ENCODE results near the gene HOXD9. TPM values are rescaled to one million over a fixed set of nuclear protein-coding genes. Genes with fewer than 3 reads are reported as not detected.

HOXD9 gene
- total RNA-seq, 4 donors from 2014 or later: 2.7 to 13.3 (median 7.5) TPM

DNA sequence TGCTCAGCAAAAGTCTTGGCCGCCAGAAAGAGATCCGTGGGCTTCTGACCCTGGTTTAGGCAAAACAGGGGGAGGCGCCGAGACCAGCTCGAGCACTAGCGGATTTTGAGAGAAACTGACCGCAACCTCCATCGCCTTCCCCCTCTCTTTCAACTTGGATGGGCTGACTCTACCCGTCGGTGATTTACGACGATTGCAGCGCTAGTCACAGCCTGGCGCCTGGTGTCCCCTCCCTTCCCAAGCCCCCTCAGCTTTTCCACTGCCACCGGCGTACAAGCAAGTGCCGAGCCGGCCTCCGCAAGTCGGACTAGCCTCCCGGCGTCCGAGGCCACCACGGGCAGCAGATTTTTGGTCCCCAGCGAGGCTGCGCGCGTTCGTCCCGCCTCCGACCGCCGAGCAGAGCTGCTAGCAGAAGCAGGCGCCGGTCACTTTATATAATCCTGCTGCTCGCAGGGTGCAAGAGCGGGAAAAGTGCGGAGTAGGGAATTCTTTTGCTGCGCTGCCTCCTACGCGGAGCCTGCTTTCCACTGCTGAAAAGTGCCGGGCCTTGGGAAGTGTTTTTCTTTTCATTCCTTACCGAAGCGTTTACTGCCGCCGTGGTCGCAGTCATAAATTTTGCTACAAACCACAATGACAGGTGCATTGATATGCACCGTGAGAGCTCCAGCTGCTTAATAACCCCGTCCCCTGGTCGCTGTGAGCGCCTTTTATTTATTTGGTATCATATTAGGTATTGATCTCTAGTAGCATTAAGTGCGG lies 42.3 kb downstream of the HOXD9 start:
- DNase-seq: no peak
- intact Hi-C loops (cut with DNase I; ENCODE audit: low total_unique reads): no loop called here
- Histone ChIP-seq H3K27ac (no peak overlapping the region), H3K36me3 (no peaks in the 10 kb centered on the region), H3K27me3 (peaks cover 67% of the 10 kb centered on the region), H3K4me3 (peak overlapping the region in 1 of 4 donors; percentile 24), H3K9me3 (no peaks in the 10 kb centered on the region), H3K4me1 (peaks cover 0 to 25% (median 10%) of the 10 kb centered on the region in 4 donors)
- in situ Hi-C loops (cut with MboI; ENCODE audit: low pct_ligation_motif_present in 1 of 4, low pct_unique_long_range_greater_than_20kb in 1 of 4, low sequenced_read_pairs in 3 of 4): no loop called here
- 53 to 60% methylated on average over 13 to 52 of the region's 52 CpGs for WGBS, 2 donors (ENCODE audit: low coverage in 1 of 2)
- TF ChIP-seq POLR2A (IDR thresholded peaks at IDR 0.05) (no peak), EP300 (IDR thresholded peaks at IDR 0.05; ENCODE audit: low read depth) (no peak), POLR2AphosphoS5 (IDR thresholded peaks at IDR 0.05) (no peak)
- TF ChIP-seq, protein P1, sequence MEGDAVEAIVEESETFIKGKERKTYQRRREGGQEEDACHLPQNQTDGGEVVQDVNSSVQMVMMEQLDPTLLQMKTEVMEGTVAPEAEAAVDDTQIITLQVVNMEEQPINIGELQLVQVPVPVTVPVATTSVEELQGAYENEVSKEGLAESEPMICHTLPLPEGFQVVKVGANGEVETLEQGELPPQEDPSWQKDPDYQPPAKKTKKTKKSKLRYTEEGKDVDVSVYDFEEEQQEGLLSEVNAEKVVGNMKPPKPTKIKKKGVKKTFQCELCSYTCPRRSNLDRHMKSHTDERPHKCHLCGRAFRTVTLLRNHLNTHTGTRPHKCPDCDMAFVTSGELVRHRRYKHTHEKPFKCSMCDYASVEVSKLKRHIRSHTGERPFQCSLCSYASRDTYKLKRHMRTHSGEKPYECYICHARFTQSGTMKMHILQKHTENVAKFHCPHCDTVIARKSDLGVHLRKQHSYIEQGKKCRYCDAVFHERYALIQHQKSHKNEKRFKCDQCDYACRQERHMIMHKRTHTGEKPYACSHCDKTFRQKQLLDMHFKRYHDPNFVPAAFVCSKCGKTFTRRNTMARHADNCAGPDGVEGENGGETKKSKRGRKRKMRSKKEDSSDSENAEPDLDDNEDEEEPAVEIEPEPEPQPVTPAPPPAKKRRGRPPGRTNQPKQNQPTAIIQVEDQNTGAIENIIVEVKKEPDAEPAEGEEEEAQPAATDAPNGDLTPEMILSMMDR (IDR thresholded peaks at IDR 0.05): no peak

DNA sequence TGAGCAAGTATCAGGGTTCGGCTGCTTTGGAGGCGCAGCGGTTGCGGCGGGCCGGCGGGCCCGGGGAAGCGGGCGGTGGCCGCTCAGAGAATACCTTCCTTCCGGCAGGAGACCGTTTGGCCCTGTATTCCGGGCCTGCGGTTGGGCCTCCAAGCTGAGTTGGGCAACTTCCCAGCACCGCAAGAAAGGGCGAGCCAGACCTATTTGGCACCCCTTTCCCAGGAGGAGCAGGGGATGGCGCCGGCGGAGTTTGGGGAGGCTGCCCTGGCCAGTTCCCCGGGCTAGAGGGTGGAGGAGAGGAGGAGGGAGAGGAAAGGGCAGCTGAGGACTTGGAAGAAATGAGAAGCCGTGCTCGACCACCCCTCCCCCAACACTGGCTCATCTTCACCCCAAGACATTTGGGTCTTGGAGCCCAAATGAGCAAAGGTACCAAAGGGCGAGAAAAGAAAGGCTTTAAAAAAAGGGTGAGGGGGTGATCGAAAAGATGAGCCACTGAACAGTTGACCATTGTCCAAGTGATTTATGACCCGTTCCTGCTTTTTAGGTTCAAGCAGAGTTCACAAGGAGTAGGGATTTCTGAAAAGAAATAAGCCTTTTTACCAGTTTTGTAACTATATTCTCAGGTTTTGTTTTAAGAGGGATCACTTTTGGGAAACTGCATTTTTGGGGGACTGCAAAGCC lies 43.0 kb downstream of the HOXD9 start:
- intact Hi-C loops (cut with DNase I; ENCODE audit: low total_unique reads): no loop called here
- peaks cover 0 to 19% (median 9%) of the 10 kb centered on the region in 4 donors for H3K4me1 ChIP-seq
- in situ Hi-C loops (cut with MboI; ENCODE audit: low pct_ligation_motif_present in 1 of 4, low pct_unique_long_range_greater_than_20kb in 1 of 4, low sequenced_read_pairs in 3 of 4): no loop called here
- H3K4me3 ChIP-seq: no peak overlapping the region
- peaks cover 63% of the 10 kb centered on the region for H3K27me3 ChIP-seq
- no peak for DNase-seq
- H3K9me3 ChIP-seq: no peaks in the 10 kb centered on the region
- no peak for TF ChIP-seq EP300 (IDR thresholded peaks at IDR 0.05; ENCODE audit: low read depth)
- TF ChIP-seq POLR2A (IDR thresholded peaks at IDR 0.05): no peak
- no peak for TF ChIP-seq POLR2AphosphoS5 (IDR thresholded peaks at IDR 0.05)
- TF ChIP-seq, protein P1 (IDR thresholded peaks at IDR 0.05): no peak
- WGBS, 2 donors (ENCODE audit: low coverage in 1 of 2): 60 to 64% methylated on average over 9 to 26 of the region's 26 CpGs
- H3K27ac ChIP-seq: no peak overlapping the region
- no peaks in the 10 kb centered on the region for H3K36me3 ChIP-seq

- DNase-seq: no peak
- Histone ChIP-seq H3K27ac (no peak overlapping the region), H3K36me3 (no peaks in the 10 kb centered on the region), H3K27me3 (peaks cover 60% of the 10 kb centered on the region), H3K4me1 (peaks cover 0 to 23% (median 8%) of the 10 kb centered on the region in 4 donors), H3K9me3 (no peaks in the 10 kb centered on the region), H3K4me3 (no peak overlapping the region)
- 59 to 85% methylated on average over 2 of the region's 2 CpGs for WGBS, 2 donors (ENCODE audit: low coverage in 1 of 2)
- TF ChIP-seq EP300 (IDR thresholded peaks at IDR 0.05; ENCODE audit: low read depth) (no peak), POLR2A (IDR thresholded peaks at IDR 0.05) (no peak), POLR2AphosphoS5 (IDR thresholded peaks at IDR 0.05) (no peak)
- in situ Hi-C loops (cut with MboI; ENCODE audit: low pct_ligation_motif_present in 1 of 4, low pct_unique_long_range_greater_than_20kb in 1 of 4, low sequenced_read_pairs in 3 of 4): no loop called here
- intact Hi-C loops (cut with DNase I; ENCODE audit: low total_unique reads): no loop called here
Measured at GRCh38 chr2:176166272-176166671, 43.8 kb downstream of the HOXD9 start.

- peaks cover 61% of the 10 kb centered on the region for H3K27me3 ChIP-seq
- in situ Hi-C loops (cut with MboI; ENCODE audit: low pct_ligation_motif_present in 1 of 4, low pct_unique_long_range_greater_than_20kb in 1 of 4, low sequenced_read_pairs in 3 of 4) (no loop called here), intact Hi-C loops (cut with DNase I; ENCODE audit: low total_unique reads) (no loop called here)
- no peak overlapping the region for H3K27ac ChIP-seq
- H3K4me3 ChIP-seq: no peak overlapping the region
- H3K4me1 ChIP-seq: peaks cover 0 to 23% (median 10%) of the 10 kb centered on the region in 4 donors
- no peaks in the 10 kb centered on the region for H3K9me3 ChIP-seq
- H3K36me3 ChIP-seq: no peaks in the 10 kb centered on the region
- TF ChIP-seq POLR2AphosphoS5 (IDR thresholded peaks at IDR 0.05) (no peak), POLR2A (IDR thresholded peaks at IDR 0.05) (no peak), EP300 (IDR thresholded peaks at IDR 0.05; ENCODE audit: low read depth) (no peak)
- TF ChIP-seq, protein P1 (IDR thresholded peaks at IDR 0.05): no peak
- WGBS, 2 donors (ENCODE audit: low coverage in 1 of 2): 42 to 71% methylated on average over 1 of the region's 1 CpG
- DNase-seq: no peak
Measured at GRCh38 chr2:176167398-176167797, 44.9 kb downstream of the HOXD9 start.

Data from transverse colon (tissue), 4 donors.